ENCODE data around the gene U2AF1. TPM values are rescaled to one million over a fixed set of nuclear protein-coding genes. Genes with fewer than 3 reads are reported as not detected.
"Not testable (repeated sequence)": the region's sequence is repeated elsewhere in the genome, so short reads cannot be mapped to it uniquely, and the experiment has no call there.

The U2AF1 gene
- total and polyA plus RNA-seq, 2 of the 8 experiments (the other 6 are each of a cell fraction or from before 2014, with no cell fraction given) = 60.0 to 74.6 TPM

DNA sequence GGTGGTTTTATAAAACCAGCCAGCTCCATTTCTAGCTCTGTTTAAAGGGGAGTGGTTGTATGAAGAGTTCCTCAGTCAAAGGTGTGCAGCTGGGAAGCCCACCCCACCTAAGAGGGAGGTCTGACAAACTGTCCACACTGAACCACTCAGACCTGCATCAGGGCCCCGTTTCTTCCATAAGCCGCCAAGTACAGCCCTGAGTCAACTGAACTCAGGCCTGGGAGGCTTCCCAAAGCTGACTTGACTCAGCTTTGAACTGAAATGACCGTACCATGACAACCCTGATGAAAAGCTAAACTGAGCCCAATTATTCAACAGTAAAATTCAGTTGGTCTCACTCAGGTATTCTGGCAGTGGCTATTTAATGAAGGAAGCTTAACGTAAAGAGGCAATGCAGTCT is 5.1 kb downstream of the U2AF1 start:
- H2BK20ac ChIP-seq (ENCODE audit: low read length); H3K9me3 ChIP-seq (ENCODE audit: insufficient read depth in 2 of 2, low read depth in 1 of 2, low read length in 1 of 2); H2BK15ac ChIP-seq (ENCODE audit: low read length); H2BK5ac ChIP-seq (ENCODE audit: low read depth, low read length); H3K56ac ChIP-seq (replicated peaks; ENCODE audit: insufficient read length, low read depth, low read length); H3K36me3 ChIP-seq (ENCODE audit: control insufficient read depth in 2 of 4, insufficient read depth in 4 of 4, low read length in 3 of 4); H4K91ac ChIP-seq (replicated peaks; ENCODE audit: insufficient read length, low read length); H3K4me1 ChIP-seq (replicated peaks in 1 of 4; ENCODE audit: control insufficient read depth in 3 of 4, insufficient read depth in 4 of 4, low read length in 3 of 4); H3K4me3 ChIP-seq (ENCODE audit: extremely low read depth in 1 of 4, insufficient read depth in 2 of 4, low read depth in 3 of 4, low read length in 4 of 4); H3K18ac ChIP-seq (ENCODE audit: extremely low read depth, low read length); H3K79me2 ChIP-seq (ENCODE audit: control insufficient read depth in 1 of 2, insufficient read depth in 2 of 2, low read length in 2 of 2); FAIRE-seq; H3K27me3 ChIP-seq (replicated peaks in 1 of 4; ENCODE audit: control insufficient read depth in 3 of 4, extremely low read depth in 1 of 4, insufficient read depth in 3 of 4, low read length in 3 of 4); H2BK120ac ChIP-seq (replicated peaks; ENCODE audit: low read depth, low read length); H2AFZ ChIP-seq (ENCODE audit: low read length); H4K5ac ChIP-seq (ENCODE audit: insufficient read length, low read depth, low read length); H3K23me2 ChIP-seq (ENCODE audit: low read depth, low read length); H3K4ac ChIP-seq (replicated peaks; ENCODE audit: insufficient read length, low read depth, low read length); H4K20me1 ChIP-seq (replicated peaks in 1 of 2; ENCODE audit: control insufficient read depth in 1 of 2, insufficient read depth in 2 of 2, low read length in 2 of 2); H3K79me1 ChIP-seq (ENCODE audit: low read depth, low read length); CTCF ChIA-PET (ENCODE audit: partially characterized antibody); H3K14ac ChIP-seq (ENCODE audit: insufficient read length); H3K27ac ChIP-seq (ENCODE audit: low read depth, low read length); H4K8ac ChIP-seq (ENCODE audit: extremely low read depth, insufficient read depth, low read length); H3K9ac ChIP-seq (replicated peaks in 1 of 4; ENCODE audit: extremely low read depth in 1 of 4, low read depth in 3 of 4, low read length in 3 of 4); DNase-seq (ENCODE audit: low read depth in 1 of 2, low spot score in 2 of 2); H2BK12ac ChIP-seq (ENCODE audit: low read depth, low read length); H2AK5ac ChIP-seq (ENCODE audit: low read depth, low read length); H3K4me2 ChIP-seq (ENCODE audit: insufficient read depth in 1 of 2, low read depth in 2 of 2, low read length in 2 of 2); POLR2A ChIA-PET (ENCODE audit: partially characterized antibody); H3K23ac ChIP-seq (ENCODE audit: insufficient read length): not testable (repeated sequence)
- no CpG with 5 or more reads among the region's 4 CpGs for WGBS, 2 experiments (ENCODE audit: extremely low coverage in 1 of 2, insufficient coverage in 1 of 2, insufficient read length in 1 of 2, insufficient replicate concordance in 2 of 2, low coverage in 1 of 2, low lambda C conversion rate in 2 of 2, missing lambda C conversion rate in 1 of 2)

- H4K5ac ChIP-seq (ENCODE audit: insufficient read length, low read depth, low read length); H3K4me1 ChIP-seq (replicated peaks in 1 of 4; ENCODE audit: control insufficient read depth in 3 of 4, insufficient read depth in 4 of 4, low read length in 3 of 4); H4K91ac ChIP-seq (replicated peaks; ENCODE audit: insufficient read length, low read length); H3K27ac ChIP-seq (ENCODE audit: low read depth, low read length); H2BK12ac ChIP-seq (ENCODE audit: low read depth, low read length); H3K14ac ChIP-seq (ENCODE audit: insufficient read length); H2AFZ ChIP-seq (ENCODE audit: low read length); H3K27me3 ChIP-seq (replicated peaks in 1 of 4; ENCODE audit: control insufficient read depth in 3 of 4, extremely low read depth in 1 of 4, insufficient read depth in 3 of 4, low read length in 3 of 4); H2AK5ac ChIP-seq (ENCODE audit: low read depth, low read length); CTCF ChIA-PET (ENCODE audit: partially characterized antibody); H3K18ac ChIP-seq (ENCODE audit: extremely low read depth, low read length); H4K8ac ChIP-seq (ENCODE audit: extremely low read depth, insufficient read depth, low read length); H2BK120ac ChIP-seq (replicated peaks; ENCODE audit: low read depth, low read length); H3K9ac ChIP-seq (replicated peaks in 1 of 4; ENCODE audit: extremely low read depth in 1 of 4, low read depth in 3 of 4, low read length in 3 of 4); H3K9me3 ChIP-seq (ENCODE audit: insufficient read depth in 2 of 2, low read depth in 1 of 2, low read length in 1 of 2); H2BK15ac ChIP-seq (ENCODE audit: low read length); H3K4me2 ChIP-seq (ENCODE audit: insufficient read depth in 1 of 2, low read depth in 2 of 2, low read length in 2 of 2); H3K4ac ChIP-seq (replicated peaks; ENCODE audit: insufficient read length, low read depth, low read length); FAIRE-seq; DNase-seq (ENCODE audit: low read depth in 1 of 2, low spot score in 2 of 2); H3K23ac ChIP-seq (ENCODE audit: insufficient read length); H2BK5ac ChIP-seq (ENCODE audit: low read depth, low read length); H3K4me3 ChIP-seq (ENCODE audit: extremely low read depth in 1 of 4, insufficient read depth in 2 of 4, low read depth in 3 of 4, low read length in 4 of 4); H3K56ac ChIP-seq (replicated peaks; ENCODE audit: insufficient read length, low read depth, low read length); H4K20me1 ChIP-seq (replicated peaks in 1 of 2; ENCODE audit: control insufficient read depth in 1 of 2, insufficient read depth in 2 of 2, low read length in 2 of 2); H3K79me2 ChIP-seq (ENCODE audit: control insufficient read depth in 1 of 2, insufficient read depth in 2 of 2, low read length in 2 of 2); POLR2A ChIA-PET (ENCODE audit: partially characterized antibody); H3K23me2 ChIP-seq (ENCODE audit: low read depth, low read length); H3K79me1 ChIP-seq (ENCODE audit: low read depth, low read length); H2BK20ac ChIP-seq (ENCODE audit: low read length); H3K36me3 ChIP-seq (ENCODE audit: control insufficient read depth in 2 of 4, insufficient read depth in 4 of 4, low read length in 3 of 4): not testable (repeated sequence)
- WGBS, 2 experiments (ENCODE audit: extremely low coverage in 1 of 2, insufficient coverage in 1 of 2, insufficient read length in 1 of 2, insufficient replicate concordance in 2 of 2, low coverage in 1 of 2, low lambda C conversion rate in 2 of 2, missing lambda C conversion rate in 1 of 2) = no CpG with 5 or more reads among the region's 5 CpGs
These were observed 5.7 kb downstream of the U2AF1 start for GRCh38 chr21:43101676-43102075.
